Measurements from ENCODE around the gene FANCB. TPM values are rescaled to one million over a fixed set of nuclear protein-coding genes. Genes with fewer than 3 reads are reported as not detected.

Gene FANCB
- total RNA-seq, 4 donors from 2014 or later: 0.49 to 1.3 (median 1.1) TPM

- DNase-seq (ENCODE audit: low spot score in 2 of 2): no peak
- intact Hi-C loops (cut with DNase I; ENCODE audit: low total_unique reads): no loop called here
- TF ChIP-seq, protein P1, sequence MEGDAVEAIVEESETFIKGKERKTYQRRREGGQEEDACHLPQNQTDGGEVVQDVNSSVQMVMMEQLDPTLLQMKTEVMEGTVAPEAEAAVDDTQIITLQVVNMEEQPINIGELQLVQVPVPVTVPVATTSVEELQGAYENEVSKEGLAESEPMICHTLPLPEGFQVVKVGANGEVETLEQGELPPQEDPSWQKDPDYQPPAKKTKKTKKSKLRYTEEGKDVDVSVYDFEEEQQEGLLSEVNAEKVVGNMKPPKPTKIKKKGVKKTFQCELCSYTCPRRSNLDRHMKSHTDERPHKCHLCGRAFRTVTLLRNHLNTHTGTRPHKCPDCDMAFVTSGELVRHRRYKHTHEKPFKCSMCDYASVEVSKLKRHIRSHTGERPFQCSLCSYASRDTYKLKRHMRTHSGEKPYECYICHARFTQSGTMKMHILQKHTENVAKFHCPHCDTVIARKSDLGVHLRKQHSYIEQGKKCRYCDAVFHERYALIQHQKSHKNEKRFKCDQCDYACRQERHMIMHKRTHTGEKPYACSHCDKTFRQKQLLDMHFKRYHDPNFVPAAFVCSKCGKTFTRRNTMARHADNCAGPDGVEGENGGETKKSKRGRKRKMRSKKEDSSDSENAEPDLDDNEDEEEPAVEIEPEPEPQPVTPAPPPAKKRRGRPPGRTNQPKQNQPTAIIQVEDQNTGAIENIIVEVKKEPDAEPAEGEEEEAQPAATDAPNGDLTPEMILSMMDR (IDR thresholded peaks at IDR 0.05): no peak
- TF ChIP-seq POLR2A (IDR thresholded peaks at IDR 0.05): no peak
- no peak overlapping the region for H3K4me3 ChIP-seq (ENCODE audit: low read depth, poor library complexity, severe bottlenecking)
- WGBS, 2 donors: 27 to 47% methylated on average over 6 to 7 of the region's 7 CpGs
Observed at GRCh38 chrX:14872355-14872754, 514 bp downstream of the FANCB start.

- no peak overlapping the region for H3K4me3 ChIP-seq (ENCODE audit: low read depth, poor library complexity, severe bottlenecking)
- DNase-seq (ENCODE audit: low spot score in 2 of 2): no peak
- 35 to 52% methylated on average over 1 of the region's 1 CpG for WGBS, 2 donors
- TF ChIP-seq, protein P1 (IDR thresholded peaks at IDR 0.05): no peak
- no peak for TF ChIP-seq POLR2A (IDR thresholded peaks at IDR 0.05)
- intact Hi-C loops (cut with DNase I; ENCODE audit: low total_unique reads): no loop called here
Observed at GRCh38 chrX:14871767-14872166, 1.1 kb downstream of the FANCB start.

- H3K4me3 ChIP-seq (ENCODE audit: low read depth, poor library complexity, severe bottlenecking): no peak overlapping the region
- DNase-seq (ENCODE audit: low spot score in 2 of 2): no peak
- TF ChIP-seq POLR2A (IDR thresholded peaks at IDR 0.05): no peak
- TF ChIP-seq, protein P1 (IDR thresholded peaks at IDR 0.05): no peak
- 77 to 82% methylated on average over 1 of the region's 1 CpG for WGBS, 2 donors
- intact Hi-C loops (cut with DNase I; ENCODE audit: low total_unique reads): no loop called here
Observed at GRCh38 chrX:14865201-14865600, 7.7 kb downstream of the FANCB start.

GRCh38 chrX:14864631-14865030, 8.2 kb downstream of the FANCB start:
- no peak for DNase-seq (ENCODE audit: low spot score in 2 of 2)
- 69 to 82% methylated on average over 1 of the region's 1 CpG for WGBS, 2 donors
- TF ChIP-seq POLR2A (IDR thresholded peaks at IDR 0.05): no peak
- TF ChIP-seq, protein P1 (IDR thresholded peaks at IDR 0.05): no peak
- no peak overlapping the region for H3K4me3 ChIP-seq (ENCODE audit: low read depth, poor library complexity, severe bottlenecking)
- intact Hi-C loops (cut with DNase I; ENCODE audit: low total_unique reads): no loop called here

DNA sequence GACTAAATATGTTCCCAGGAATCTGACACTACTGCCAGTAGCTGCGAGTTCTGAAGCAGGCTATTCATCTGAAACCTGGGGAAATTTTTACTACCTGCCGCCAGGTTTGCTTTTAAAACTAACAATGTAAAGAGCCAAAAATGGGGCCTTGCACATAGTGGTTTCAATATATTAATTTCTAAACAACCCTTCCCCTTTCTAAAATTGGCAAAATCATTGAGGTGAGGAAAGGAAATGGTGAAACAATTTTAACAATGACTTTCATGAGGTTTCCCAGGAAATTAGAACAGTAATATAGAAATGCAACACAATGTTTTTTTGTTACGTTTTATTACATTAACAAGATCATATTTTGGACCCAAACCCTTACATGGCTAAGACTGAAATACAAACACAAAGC, 21.3 kb downstream of the FANCB start:
- intact Hi-C loops (cut with DNase I; ENCODE audit: low total_unique reads): no loop called here
- TF ChIP-seq, protein P1 (IDR thresholded peaks at IDR 0.05): no peak
- TF ChIP-seq POLR2A (IDR thresholded peaks at IDR 0.05): no peak
- 64 to 91% methylated on average over 3 of the region's 3 CpGs for WGBS, 2 donors
- H3K4me3 ChIP-seq (ENCODE audit: low read depth, poor library complexity, severe bottlenecking): no peak overlapping the region
- DNase-seq (ENCODE audit: low spot score in 2 of 2): no peak

GRCh38 chrX:14843666-14844065, 29.2 kb downstream of the FANCB start:
- TF ChIP-seq, protein P1 (IDR thresholded peaks at IDR 0.05): no peak
- TF ChIP-seq POLR2A (IDR thresholded peaks at IDR 0.05): no peak
- DNase-seq (ENCODE audit: low spot score in 2 of 2): no peak
- intact Hi-C loops (cut with DNase I; ENCODE audit: low total_unique reads): no loop called here
- 88 to 89% methylated on average over 4 of the region's 4 CpGs for WGBS, 2 donors
- no peak overlapping the region for H3K4me3 ChIP-seq (ENCODE audit: low read depth, poor library complexity, severe bottlenecking)

Measured in lower leg skin (tissue), 4 donors.